Activated T-helper 17 cell treated with anti-CD3 and anti-CD28 coated beads, Interleukin-2, amount 50 U/mL, for 72 hours (primary cell): ENCODE results near the gene NAGPA. TPM values are rescaled to one million over a fixed set of nuclear protein-coding genes. Genes with fewer than 3 reads are reported as not detected.

Experiments
- ATAC-seq: fragments of 150-1000 bp; cut with Tn5 transposase; replicated peaks from 2 replicates; pipeline ENCODE4 v1.10.0; 2021; ENCODE audit warnings: mild to moderate bottlenecking, moderate library complexity
- H3K27ac Mint-ChIP-seq: one replicate; pipeline ENCODE4 v1.8.0; 2022; ENCODE audit warnings: mixed read lengths
- H3K27me3 Mint-ChIP-seq: one replicate; pipeline ENCODE4 v1.8.0; 2022; ENCODE audit warnings: mixed read lengths
- H3K36me3 Mint-ChIP-seq: one replicate; pipeline ENCODE4 v1.8.0; 2022; ENCODE audit warnings: low read depth, mild to moderate bottlenecking, mixed read lengths
- H3K4me1 Mint-ChIP-seq: one replicate; pipeline ENCODE4 v1.8.0; 2022; ENCODE audit warnings: mixed read lengths
- H3K4me3 Mint-ChIP-seq: one replicate; pipeline ENCODE4 v1.8.0; 2022; ENCODE audit warnings: mild to moderate bottlenecking, mixed read lengths
- H3K9me3 Mint-ChIP-seq: one replicate; pipeline ENCODE4 v1.8.0; 2022; ENCODE audit warnings: mixed read lengths
- total RNA-seq, 2 donors: library from RNA; stranded (reverse); gene quantifications; one replicate each; pipeline ENCODE4 v1.2.3, GENCODE V29; 2022

Gene NAGPA
- total RNA-seq, 2 donors from 2014 or later, result 8.5 to 18.6 TPM

GRCh38 chr16:5008311-5008731 lies 25.4 kb downstream of the NAGPA start:
- Mint-ChIP-seq H3K27me3 (peaks cover 11% of the 10 kb centered on the region), H3K9me3 (no peaks in the 10 kb centered on the region), H3K4me1 (no peaks in the 10 kb centered on the region), H3K4me3 (no peak overlapping the region), H3K36me3 (no peaks in the 10 kb centered on the region), H3K27ac (no peak overlapping the region)
- ATAC-seq, result no peak

- Mint-ChIP-seq H3K27ac (no peak overlapping the region), H3K4me3 (no peak overlapping the region), H3K4me1 (no peaks in the 10 kb centered on the region), H3K9me3 (no peaks in the 10 kb centered on the region), H3K36me3 (no peaks in the 10 kb centered on the region), H3K27me3 (peaks cover 11% of the 10 kb centered on the region)
- ATAC-seq, result no peak
Observed at GRCh38 chr16:5007256-5007655, 26.5 kb downstream of the NAGPA start.

GRCh38 chr16:5006348-5007193 lies 27.2 kb downstream of the NAGPA start:
- Mint-ChIP-seq H3K9me3 (no peaks in the 10 kb centered on the region), H3K27ac (no peak overlapping the region), H3K4me3 (no peak overlapping the region), H3K27me3 (peaks cover 11% of the 10 kb centered on the region), H3K36me3 (no peaks in the 10 kb centered on the region), H3K4me1 (no peaks in the 10 kb centered on the region)
- no peak for ATAC-seq

GRCh38 chr16:5005916-5006315 lies 27.8 kb downstream of the NAGPA start:
- Mint-ChIP-seq H3K9me3 (no peaks in the 10 kb centered on the region), H3K36me3 (no peaks in the 10 kb centered on the region), H3K4me1 (no peaks in the 10 kb centered on the region), H3K27me3 (peaks cover 11% of the 10 kb centered on the region), H3K4me3 (no peak overlapping the region), H3K27ac (no peak overlapping the region)
- ATAC-seq, result no peak

- Mint-ChIP-seq H3K27ac (no peak overlapping the region), H3K27me3 (peaks cover 6% of the 10 kb centered on the region), H3K36me3 (no peaks in the 10 kb centered on the region)
Observed at GRCh38 chr16:5004311-5004710, 29.4 kb downstream of the NAGPA start.

GRCh38 chr16:5003828-5004227 lies 29.9 kb downstream of the NAGPA start:
- Mint-ChIP-seq H3K4me3 (no peak overlapping the region), H3K36me3 (no peaks in the 10 kb centered on the region), H3K4me1 (no peaks in the 10 kb centered on the region), H3K27me3 (peaks cover 5% of the 10 kb centered on the region), H3K9me3 (no peaks in the 10 kb centered on the region), H3K27ac (no peak overlapping the region)
- no peak for ATAC-seq

More at GRCh38 chr16:5004311-5004710, 29.4 kb downstream of the NAGPA start:
- H3K4me1 Mint-ChIP-seq, result no peaks in the 10 kb centered on the region
- no peak for ATAC-seq
- H3K4me3 Mint-ChIP-seq, result no peak overlapping the region
- H3K9me3 Mint-ChIP-seq, result no peaks in the 10 kb centered on the region

- no peaks in the 10 kb centered on the region for H3K36me3 Mint-ChIP-seq
- no peak overlapping the region for H3K27ac Mint-ChIP-seq
- H3K4me1 Mint-ChIP-seq, result no peaks in the 10 kb centered on the region
- no peak overlapping the region for H3K4me3 Mint-ChIP-seq
- no peak for ATAC-seq
- H3K27me3 Mint-ChIP-seq, result peaks cover 7% of the 10 kb centered on the region
- H3K9me3 Mint-ChIP-seq, result no peaks in the 10 kb centered on the region
Observed at GRCh38 chr16:5003211-5003610, 30.5 kb downstream of the NAGPA start.

GRCh38 chr16:5002699-5003143 lies 31.0 kb downstream of the NAGPA start:
- H3K27me3 Mint-ChIP-seq, result peaks cover 7% of the 10 kb centered on the region
- H3K4me1 Mint-ChIP-seq, result no peaks in the 10 kb centered on the region
- no peaks in the 10 kb centered on the region for H3K36me3 Mint-ChIP-seq
- no peak for ATAC-seq
- H3K27ac Mint-ChIP-seq, result no peak overlapping the region
- H3K4me3 Mint-ChIP-seq, result no peak overlapping the region
- no peaks in the 10 kb centered on the region for H3K9me3 Mint-ChIP-seq

- no peak for ATAC-seq
- Mint-ChIP-seq H3K36me3 (no peaks in the 10 kb centered on the region), H3K27ac (no peak overlapping the region), H3K9me3 (no peaks in the 10 kb centered on the region), H3K4me3 (no peak overlapping the region), H3K27me3 (peaks cover 10% of the 10 kb centered on the region), H3K4me1 (no peaks in the 10 kb centered on the region)
Observed at GRCh38 chr16:5001986-5002385, 31.7 kb downstream of the NAGPA start.

- ATAC-seq, result no peak
- Mint-ChIP-seq H3K4me1 (no peaks in the 10 kb centered on the region), H3K9me3 (no peaks in the 10 kb centered on the region), H3K36me3 (no peaks in the 10 kb centered on the region), H3K4me3 (no peak overlapping the region), H3K27me3 (peaks cover 12% of the 10 kb centered on the region), H3K27ac (no peak overlapping the region)
Observed at GRCh38 chr16:5001571-5001970, 32.2 kb downstream of the NAGPA start.

- Mint-ChIP-seq H3K27ac (no peak overlapping the region), H3K27me3 (peaks cover 12% of the 10 kb centered on the region), H3K36me3 (no peaks in the 10 kb centered on the region), H3K4me3 (no peak overlapping the region), H3K4me1 (no peaks in the 10 kb centered on the region), H3K9me3 (no peaks in the 10 kb centered on the region)
- no peak for ATAC-seq
Observed at GRCh38 chr16:5000573-5001001, 33.1 kb downstream of the NAGPA start.

GRCh38 chr16:4994719-4995434 lies 38.9 kb downstream of the NAGPA start:
- Mint-ChIP-seq H3K27me3 (peaks cover 14% of the 10 kb centered on the region), H3K36me3 (no peaks in the 10 kb centered on the region), H3K4me1 (no peaks in the 10 kb centered on the region), H3K4me3 (no peak overlapping the region), H3K27ac (no peak overlapping the region), H3K9me3 (no peaks in the 10 kb centered on the region)
- no peak for ATAC-seq

- Mint-ChIP-seq H3K9me3 (no peaks in the 10 kb centered on the region), H3K4me3 (no peak overlapping the region), H3K27ac (no peak overlapping the region), H3K4me1 (no peaks in the 10 kb centered on the region), H3K27me3 (peaks cover 23% of the 10 kb centered on the region), H3K36me3 (no peaks in the 10 kb centered on the region)
- ATAC-seq, result no peak
Observed at GRCh38 chr16:4991754-4992153, 42.0 kb downstream of the NAGPA start.

- Mint-ChIP-seq H3K36me3 (no peaks in the 10 kb centered on the region), H3K27me3 (peaks cover 25% of the 10 kb centered on the region), H3K27ac (no peak overlapping the region), H3K9me3 (no peaks in the 10 kb centered on the region), H3K4me1 (no peaks in the 10 kb centered on the region), H3K4me3 (no peak overlapping the region)
- no peak for ATAC-seq
Observed at GRCh38 chr16:4990415-4990814, 43.3 kb downstream of the NAGPA start.
